ENCODE data around the gene COL18A1. TPM values are rescaled to one million over a fixed set of nuclear protein-coding genes. Genes with fewer than 3 reads are reported as not detected.

Gene COL18A1
- polyA plus RNA-seq, 3 donors: 0.80 to 4.1 (median 1.1) TPM

GRCh38 chr21:45496151-45496967 lies 91.4 kb downstream of the COL18A1 start:
- no peak for TF ChIP-seq CTCF (IDR thresholded peaks at IDR 0.05)
- H3K79me2 ChIP-seq (ENCODE audit: insufficient read depth, low read length): no peaks in the 10 kb centered on the region
- H2AFZ ChIP-seq (ENCODE audit: insufficient read depth, low read depth, low read length, poor library complexity, severe bottlenecking): no peak overlapping the region
- no peak overlapping the region for H3K4me3 ChIP-seq (replicated peaks in 1 of 3; ENCODE audit: low read depth in 2 of 3, low read length in 3 of 3)
- H3K4me2 ChIP-seq (replicated peaks; ENCODE audit: extremely low read depth, low read length, poor library complexity, severe bottlenecking): no peak overlapping the region
- H3K27me3 ChIP-seq (ENCODE audit: control insufficient read depth in 2 of 2, insufficient read depth in 2 of 2, low read length in 2 of 2): no peaks in the 10 kb centered on the region
- Mint-ChIP-seq H3K27ac (no peak overlapping the region), H3K4me1 (no peaks in the 10 kb centered on the region), H3K9me3 (peaks cover 0 to 5% (median 4%) of the 10 kb centered on the region in 7 donors), H3K36me3 (no peaks in the 10 kb centered on the region), H3K4me3 (no peak overlapping the region), H3K27me3 (ENCODE audit: low read depth in 3 of 3) (peaks cover 0 to 7% (median 2%) of the 10 kb centered on the region in 3 donors)
- intact Hi-C loops (cut with micrococcal nuclease): no loop called here
- H3K9me3 ChIP-seq (replicated peaks in 1 of 2; ENCODE audit: control insufficient read depth in 1 of 2, insufficient read depth in 1 of 2, low read length in 2 of 2): no peaks in the 10 kb centered on the region
- no peaks in the 10 kb centered on the region for H4K20me1 ChIP-seq (ENCODE audit: insufficient read depth, low read length)
- H3K9ac ChIP-seq (ENCODE audit: insufficient read depth, low read length, poor library complexity, severe bottlenecking): no peak overlapping the region
- H3K4me1 ChIP-seq (ENCODE audit: control insufficient read depth in 1 of 2, insufficient read depth in 2 of 2, low read length in 2 of 2): no peaks in the 10 kb centered on the region
- WGBS (ENCODE audit: insufficient coverage): 91% methylated on average over 16 of the region's 18 CpGs
- no peaks in the 10 kb centered on the region for H3K36me3 ChIP-seq (replicated peaks in 1 of 2; ENCODE audit: control insufficient read depth in 1 of 2, insufficient read depth in 2 of 2, low read length in 2 of 2)
- DNase-seq: no peak
- H3K27ac ChIP-seq (ENCODE audit: low read depth in 1 of 2, low read length in 2 of 2): no peak overlapping the region

- Histone ChIP-seq H3K79me2 (ENCODE audit: insufficient read depth, low read length) (no peaks in the 10 kb centered on the region), H3K4me3 (replicated peaks in 1 of 3; ENCODE audit: low read depth in 2 of 3, low read length in 3 of 3) (no peak overlapping the region), H2AFZ (ENCODE audit: insufficient read depth, low read depth, low read length, poor library complexity, severe bottlenecking) (no peak overlapping the region), H4K20me1 (ENCODE audit: insufficient read depth, low read length) (no peaks in the 10 kb centered on the region), H3K27ac (ENCODE audit: low read depth in 1 of 2, low read length in 2 of 2) (no peak overlapping the region), H3K36me3 (replicated peaks in 1 of 2; ENCODE audit: control insufficient read depth in 1 of 2, insufficient read depth in 2 of 2, low read length in 2 of 2) (no peaks in the 10 kb centered on the region), H3K27me3 (ENCODE audit: control insufficient read depth in 2 of 2, insufficient read depth in 2 of 2, low read length in 2 of 2) (no peaks in the 10 kb centered on the region), H3K9me3 (replicated peaks in 1 of 2; ENCODE audit: control insufficient read depth in 1 of 2, insufficient read depth in 1 of 2, low read length in 2 of 2) (no peaks in the 10 kb centered on the region), H3K4me2 (replicated peaks; ENCODE audit: extremely low read depth, low read length, poor library complexity, severe bottlenecking) (no peak overlapping the region), H3K4me1 (ENCODE audit: control insufficient read depth in 1 of 2, insufficient read depth in 2 of 2, low read length in 2 of 2) (no peaks in the 10 kb centered on the region), H3K9ac (ENCODE audit: insufficient read depth, low read length, poor library complexity, severe bottlenecking) (no peak overlapping the region)
- Mint-ChIP-seq H3K27ac (no peak overlapping the region), H3K4me1 (no peaks in the 10 kb centered on the region), H3K27me3 (ENCODE audit: low read depth in 3 of 3) (peaks cover 0 to 7% (median 0%) of the 10 kb centered on the region in 3 donors), H3K36me3 (no peaks in the 10 kb centered on the region), H3K4me3 (no peak overlapping the region), H3K9me3 (peaks cover 0 to 5% (median 4%) of the 10 kb centered on the region in 7 donors)
- DNase-seq: no peak
- intact Hi-C loops (cut with micrococcal nuclease): no loop called here
- no peak for TF ChIP-seq CTCF (IDR thresholded peaks at IDR 0.05)
- 96% methylated on average over 21 of the region's 22 CpGs for WGBS (ENCODE audit: insufficient coverage)
Observed at GRCh38 chr21:45496968-45497845, 92.2 kb downstream of the COL18A1 start.

Measured in CD14-positive monocyte (primary cell).